Esophagus muscularis mucosa (tissue), 4 donors: ENCODE data around the gene KRT12. TPM values are rescaled to one million over a fixed set of nuclear protein-coding genes. Genes with fewer than 3 reads are reported as not detected.

ENCODE experiments used
- DNase-seq: peaks from one replicate; pipeline ENCODE4 v3.0.0-alpha.2; 2017; ENCODE audit errors: extremely low spot score
- H3K27ac ChIP-seq, 4 donors: fragments of 200-600 bp; sonication (generic); replicated peaks in 1 of 4; 1 replicate in 3 of 4; 2 replicates in 1 of 4; pipeline ENCODE4 v1.5.1; 2016 to 2019; ENCODE audit warnings: mild to moderate bottlenecking in 1 of 4
- H3K27me3 ChIP-seq, 4 donors: fragments of 200-600 bp; sonication (generic); one replicate each; pipeline versions ENCODE4 v1.5.1 to v1.6.0; 2016 to 2019
- H3K36me3 ChIP-seq, 4 donors: fragments of 200-600 bp; sonication (generic); one replicate each; pipeline ENCODE4 v1.5.1; 2016 to 2019
- H3K4me1 ChIP-seq, 4 donors: fragments of 200-600 bp; sonication (generic); one replicate each; pipeline ENCODE4 v1.5.1; 2016 to 2019
- H3K4me3 ChIP-seq, 4 donors: fragments of 200-600 bp; sonication (generic); 1 replicate in 2 of 4; 2 replicates in 2 of 4; pipeline ENCODE4 v1.5.1; 2016 to 2019; ENCODE audit warnings: mild to moderate bottlenecking in 4 of 4, moderate library complexity in 1 of 4
- H3K9me3 ChIP-seq, 4 donors: fragments of 200-600 bp; sonication (generic); 1 replicate in 3 of 4; 2 replicates in 1 of 4; pipeline ENCODE4 v1.5.1; 2016 to 2019
- CTCF ChIP-seq, 3 experiments: fragments of 200-600 bp in 2 of 3; fragments of 450-650 bp in 1 of 3; sonication (generic) in 2 of 3; IDR thresholded peaks; one replicate each; pipeline ENCODE4 v1.5.1; 2017 to 2019; ENCODE audit warnings: antibody characterized with exemption in 3 of 3, mild to moderate bottlenecking in 2 of 3, moderate library complexity in 1 of 3
- EP300 ChIP-seq: sonication (generic); formaldehyde crosslinking; IDR thresholded peaks from one replicate; pipeline ENCODE4 v1.6.1; 2017; ENCODE audit warnings: antibody characterized with exemption
- POLR2A ChIP-seq: fragments of 450-650 bp; IDR thresholded peaks from one replicate; pipeline ENCODE4 v1.6.1; 2017; ENCODE audit warnings: antibody characterized with exemption, moderate library complexity, mild to moderate bottlenecking, low read depth
- POLR2AphosphoS5 ChIP-seq, 2 donors: sonication (generic); formaldehyde crosslinking; IDR thresholded peaks; one replicate each; pipeline ENCODE4 v1.6.1; 2017; ENCODE audit warnings: antibody characterized with exemption in 2 of 2
- WGBS: methylation state at CpG from one replicate; pipeline ENCODE4 v1.1.5; 2018; 5-methylcytosine and 5-hydroxymethylcytosine counted together
- intact Hi-C: fragments of 100-400 bp; cut with DNase I; formaldehyde crosslinking; loops from one replicate; pipeline ENCODE4 v1.15.1; 2023
- total RNA-seq, 4 donors: library from RNA; depleted of rRNA; stranded (reverse); fragments of >200 nt; gene quantifications; one replicate each; pipeline versions ENCODE4 v1.1.0 to v1.2.1, GENCODE V29; 2016

The KRT12 gene
- total RNA-seq, 4 donors from 2014 or later, result not detected

GRCh38 chr17:40812639-40813038 is 54.4 kb downstream of the KRT12 start:
- whole genome bisulfite sequencing, result 73% methylated on average over 3 of the region's 3 CpGs
- no peak overlapping the region for H3K27ac ChIP-seq
- TF ChIP-seq POLR2A, result no peak
- TF ChIP-seq POLR2AphosphoS5 (IDR thresholded peaks at IDR 0.05), result no peak
- no peak for TF ChIP-seq CTCF (IDR thresholded peaks at IDR 0.05)
- TF ChIP-seq EP300, result no peak
- peaks cover 0 to 24% (median 2%) of the 10 kb centered on the region in 4 donors for H3K27me3 ChIP-seq
- DNase-seq, result no peak
- no peaks in the 10 kb centered on the region for H3K9me3 ChIP-seq
- no peak overlapping the region for H3K4me3 ChIP-seq
- peaks cover 0 to 10% (median under 1%) of the 10 kb centered on the region in 4 donors for H3K4me1 ChIP-seq
- intact Hi-C loops, result no loop called here
- peaks cover 0 to 14% (median 2%) of the 10 kb centered on the region in 4 donors for H3K36me3 ChIP-seq

Other genes with a start within 250 kb of the KRT12 start
- 100 to 1,000 TPM in 2 of 4 donors, 10 to 100 TPM in 2; 86.8 to 112 (median 102) TPM for gene SMARCE1, start 219.4 kb downstream of the KRT12 start, total RNA-seq
- gene KRT222, start 202.0 kb downstream of the KRT12 start, total RNA-seq, result 1 to 10 TPM in 3 of 4 donors, under 1 TPM in 1; 0.97 to 3.0 (median 2.7) TPM
- gene KRT24, start 163.5 kb downstream of the KRT12 start, total RNA-seq, result under 1 TPM in 3 of 4 donors, not detected in 1; 0.17 to 0.52 (median 0.42) TPM
- not detected for gene KRT25, start 111.9 kb downstream of the KRT12 start, total RNA-seq
- not detected for gene KRT26, start 95.0 kb downstream of the KRT12 start, total RNA-seq
- gene KRT27, start 84.7 kb downstream of the KRT12 start, total RNA-seq, result not detected
- not detected for gene KRT28, start 67.3 kb downstream of the KRT12 start, total RNA-seq
- gene KRT10, start 44.6 kb downstream of the KRT12 start, total RNA-seq, result 10 to 100 TPM in 3 of 4 donors, 1 to 10 TPM in 1; 9.9 to 15.7 (median 10.7) TPM
- gene KRT20, start 18.0 kb upstream of the KRT12 start, total RNA-seq, result under 1 TPM in 1 of 4 donors, not detected in 3; 0.52 TPM
- under 1 TPM in 1 of 4 donors, not detected in 3; 0.50 TPM for gene KRT23, start 70.4 kb upstream of the KRT12 start, total RNA-seq
- not detected for gene KRT39, start 99.7 kb upstream of the KRT12 start, total RNA-seq
- gene KRT40, start 117.1 kb upstream of the KRT12 start, total RNA-seq, result not detected
- not detected for gene KRTAP3-3, start 126.9 kb upstream of the KRT12 start, total RNA-seq
- gene KRTAP3-2, start 132.7 kb upstream of the KRT12 start, total RNA-seq, result not detected
- not detected for gene KRTAP3-1, start 141.9 kb upstream of the KRT12 start, total RNA-seq
- not detected for gene KRTAP1-5, start 160.0 kb upstream of the KRT12 start, total RNA-seq
- gene KRTAP1-4, start 163.0 kb upstream of the KRT12 start, total RNA-seq, result not detected
- not detected for gene KRTAP1-3, start 167.7 kb upstream of the KRT12 start, total RNA-seq
- gene KRTAP1-1, start 174.2 kb upstream of the KRT12 start, total RNA-seq, result not detected
- not detected for gene KRTAP2-1, start 180.1 kb upstream of the KRT12 start, total RNA-seq
- not detected for gene KRTAP2-2, start 188.0 kb upstream of the KRT12 start, total RNA-seq
- not detected for gene KRTAP2-3, start 192.9 kb upstream of the KRT12 start, total RNA-seq
- gene KRTAP2-4, start 198.7 kb upstream of the KRT12 start, total RNA-seq, result not detected
- gene KRTAP4-7, start 216.9 kb upstream of the KRT12 start, total RNA-seq, result not detected
- gene KRTAP4-8, start 230.9 kb upstream of the KRT12 start, total RNA-seq, result not detected
- not detected for gene KRTAP4-16, start 235.0 kb upstream of the KRT12 start, total RNA-seq
- gene KRTAP4-9, start 238.2 kb upstream of the KRT12 start, total RNA-seq, result not detected